Measurements from ENCODE around the gene MRTFA. TPM values are rescaled to one million over a fixed set of nuclear protein-coding genes. Genes with fewer than 3 reads are reported as not detected.

Gene MRTFA
- total and polyA plus RNA-seq, 2 of the 13 experiments (the other 11 are each of a cell fraction or from before 2014, with no cell fraction given), result 2.4 to 8.2 TPM

GRCh38 chr22:40594346-40594745 is 42.2 kb downstream of the MRTFA start:
- CTCF ChIA-PET (ENCODE audit: low intra/inter-chr PET ratio, low total read pairs), result no interaction called here
- in situ Hi-C loops (cut with HindIII; ENCODE audit: extremely low pct_ligation_motif_present, low pct_unique_long_range_greater_than_20kb), result no loop called here

More at GRCh38 chr22:40594346-40594745, 42.2 kb downstream of the MRTFA start:
- intact Hi-C loops (cut with micrococcal nuclease; ENCODE audit: unreplicated experiment), result no loop called here
- WGBS (ENCODE audit: low lambda C conversion rate), result 70% methylated on average over 3 of the region's 3 CpGs
- Histone ChIP-seq H3K27ac (ENCODE audit: extremely low read length, insufficient read depth, low read length) (no peak overlapping the region), H3K4me1 (ENCODE audit: insufficient read depth, low read length) (peaks cover 71% of the 10 kb centered on the region), H3K9me3 (ENCODE audit: low read length) (no peaks in the 10 kb centered on the region), H3K79me2 (ENCODE audit: insufficient read depth, low read length) (peaks cover 60% of the 10 kb centered on the region), H3K36me3 (replicated peaks in 1 of 2; ENCODE audit: control insufficient read depth in 1 of 2, insufficient read depth in 2 of 2, low read length in 2 of 2) (no peaks in the 10 kb centered on the region), H3K4me2 (ENCODE audit: low read depth, low read length) (no peak overlapping the region), H3K27me3 (ENCODE audit: control insufficient read depth in 1 of 2, insufficient read depth in 2 of 2, low read length in 2 of 2) (no peaks in the 10 kb centered on the region), H3K9ac (ENCODE audit: insufficient read depth, low read depth, low read length) (no peak overlapping the region), H4K20me1 (ENCODE audit: insufficient read depth, low read length) (peaks cover 4% of the 10 kb centered on the region; the same call in 1 of the 2 replicates), H3K4me3 (replicated peaks in 1 of 3; ENCODE audit: insufficient read depth in 1 of 3, low read depth in 2 of 3, low read length in 3 of 3) (no peak overlapping the region), H2AFZ (ENCODE audit: low read length) (no peak overlapping the region)
- DNase-seq (ENCODE audit: low spot score), result no peak
- no TSS peak for BruUV-seq (replicated peaks)
- POLR2A ChIA-PET, result interaction anchor here (1.4 kb wide), 1 partner anchor 42 kb away, joined by 6 read pairs; the partner anchor contains the start of gene MRTFA
- no peak for ATAC-seq
- no peak for FAIRE-seq
- TF ChIP-seq MED8 (CRISPR knock-in tag; IDR thresholded peaks at IDR 0.05; ENCODE audit: insufficient replicate concordance) (no peak), TFDP1 (CRISPR knock-in tag; IDR thresholded peaks at IDR 0.05; ENCODE audit: borderline replicate concordance) (no peak), SKI (IDR thresholded peaks at IDR 0.05; ENCODE audit: partially characterized antibody) (no peak), ZNF761 (CRISPR knock-in tag; conservative IDR thresholded peaks at IDR 0.05) (no peak), SCMH1 (CRISPR knock-in tag; IDR thresholded peaks at IDR 0.05; ENCODE audit: borderline replicate concordance) (no peak), ZNF276 (CRISPR knock-in tag; IDR thresholded peaks at IDR 0.05; ENCODE audit: low read depth) (no peak), ZFX (CRISPR knock-in tag; IDR thresholded peaks at IDR 0.05; ENCODE audit: low read depth) (no peak), FOXP4 (CRISPR knock-in tag; IDR thresholded peaks at IDR 0.05) (no peak), PBX3 (CRISPR knock-in tag; IDR thresholded peaks at IDR 0.05; ENCODE audit: borderline replicate concordance) (no peak), ZSCAN25 (CRISPR knock-in tag; IDR thresholded peaks at IDR 0.05) (no peak), ZNF580 (CRISPR knock-in tag; IDR thresholded peaks at IDR 0.05; ENCODE audit: borderline replicate concordance, low read depth) (no peak), ZBTB1 (CRISPR knock-in tag; IDR thresholded peaks at IDR 0.05; ENCODE audit: borderline replicate concordance) (no peak), YEATS2 (CRISPR knock-in tag; IDR thresholded peaks at IDR 0.05; ENCODE audit: borderline replicate concordance) (no peak), SNRNP70 (IDR thresholded peaks at IDR 0.05; ENCODE audit: low read depth, low read length) (no peak), NFATC3 (CRISPR knock-in tag; IDR thresholded peaks at IDR 0.05) (no peak), ZNF557 (CRISPR knock-in tag; IDR thresholded peaks at IDR 0.05) (no peak), FOXA3 (CRISPR knock-in tag; IDR thresholded peaks at IDR 0.05) (no peak), SMC3 (IDR thresholded peaks at IDR 0.05; ENCODE audit: low read length) (no peak)

Data from HepG2 (cell line).